ENCODE measurements around the gene CDK17.
"Not testable (repeated sequence)": the region's sequence is repeated elsewhere in the genome, so short reads cannot be mapped to it uniquely, and the experiment has no call there.

Gene CDK17

DNA sequence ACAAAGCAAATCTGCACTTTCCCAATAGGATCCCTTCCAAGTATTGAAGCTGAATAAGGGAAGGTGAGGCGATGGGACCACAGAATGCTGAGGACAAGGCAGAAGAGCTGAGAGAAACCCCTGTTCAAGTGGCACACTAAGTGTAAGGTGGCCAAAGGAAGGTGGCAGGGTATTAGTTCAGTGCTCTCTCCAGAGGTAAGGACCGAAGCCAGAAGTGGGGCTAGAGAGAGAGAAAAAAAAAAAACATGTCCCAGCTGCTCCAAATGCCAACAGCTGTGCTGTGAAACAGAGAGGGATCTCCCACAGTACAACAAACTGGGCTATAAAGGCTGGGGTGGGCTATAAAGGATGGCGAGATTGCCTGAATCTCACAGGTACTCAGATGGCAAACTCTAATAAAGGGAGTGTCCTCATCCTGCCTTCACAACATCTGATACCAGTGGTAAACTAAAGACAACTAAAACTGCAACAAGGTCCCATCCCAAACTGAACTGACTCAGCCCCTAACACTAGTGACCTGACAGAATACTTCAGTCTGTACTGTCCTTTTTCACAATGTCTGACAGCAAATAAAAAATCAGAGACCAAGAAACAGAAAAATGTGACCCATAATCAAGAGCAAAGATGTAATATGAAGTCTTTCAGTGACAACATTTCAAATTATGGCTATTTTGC lies 47.9 kb downstream of the CDK17 start:
- no peak for DNase-seq

DNA sequence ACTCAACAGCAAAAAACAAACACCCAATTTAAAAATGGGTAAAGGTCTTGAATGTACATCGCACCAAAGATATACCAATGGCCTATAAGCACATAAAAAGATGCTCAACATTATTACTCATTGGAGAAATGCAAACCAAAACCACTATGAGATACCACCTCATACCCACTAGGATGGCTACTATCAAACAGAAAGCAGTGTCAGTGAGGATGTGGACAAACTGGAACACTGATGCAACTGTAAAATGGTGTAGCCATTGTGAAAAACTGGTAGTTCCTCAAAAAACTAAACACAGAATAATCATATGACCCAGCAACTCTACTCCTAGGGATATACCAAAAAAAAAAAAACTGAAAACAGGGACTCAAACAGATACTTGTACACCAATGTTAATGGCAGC lies 49.3 kb downstream of the CDK17 start:
- no peak for DNase-seq

DNA sequence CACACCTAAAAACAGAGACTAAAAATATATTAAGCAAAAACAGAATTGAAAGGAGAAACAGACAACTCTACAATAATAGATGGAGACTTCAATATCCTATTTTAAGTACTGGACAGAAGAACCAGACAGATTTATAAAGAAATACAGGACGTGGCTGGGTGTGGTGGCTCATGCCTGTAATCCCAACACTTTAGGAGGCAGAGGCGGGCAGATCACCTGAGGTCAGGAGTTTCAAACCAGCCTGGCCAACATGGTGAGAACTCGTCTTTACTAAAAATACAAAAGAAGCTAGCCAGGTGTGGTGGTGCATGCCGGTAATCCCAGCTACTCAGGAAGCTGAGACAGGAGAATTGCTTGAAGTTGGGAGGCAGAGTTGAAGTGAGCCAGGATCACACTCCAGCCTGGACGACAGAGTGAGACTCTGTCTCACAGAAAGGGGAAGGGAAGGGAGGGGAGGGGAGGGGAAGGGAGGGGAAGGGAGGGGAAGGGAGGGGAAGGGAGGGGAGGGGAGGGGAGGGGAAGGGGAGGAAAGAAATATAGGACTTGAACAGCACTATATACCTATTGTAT lies 53.0 kb downstream of the CDK17 start:
- no peak for DNase-seq

GRCh38 chr12:96346716-96347115 lies 53.5 kb downstream of the CDK17 start:
- DNase-seq = not testable (repeated sequence)

DNA sequence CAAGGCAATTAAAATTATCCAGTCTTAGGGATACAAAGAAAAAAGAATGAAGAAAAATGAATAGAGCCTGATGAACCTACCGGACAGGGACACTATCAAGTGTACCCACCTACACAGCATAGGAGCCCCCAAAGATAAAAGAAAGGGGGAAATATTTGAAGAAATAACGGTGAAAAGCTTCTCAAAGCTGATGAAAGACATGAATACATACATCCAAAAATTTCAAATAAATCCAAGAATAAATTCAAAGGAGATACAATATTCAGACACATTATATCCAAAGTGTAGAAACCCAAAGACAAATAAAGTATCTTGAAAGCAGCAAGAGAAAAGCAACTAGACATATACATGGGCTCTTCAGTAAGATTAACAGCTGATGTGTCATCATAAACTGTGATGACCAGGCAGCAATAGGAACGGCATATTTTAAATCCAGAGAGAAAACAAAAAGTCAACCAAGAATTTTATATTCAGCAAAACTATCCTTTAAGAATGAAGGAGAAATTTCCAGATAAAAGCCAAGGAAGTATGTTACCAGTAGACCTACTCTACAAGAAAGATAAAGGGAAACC lies 56.0 kb downstream of the CDK17 start:
- no peak for DNase-seq

DNA sequence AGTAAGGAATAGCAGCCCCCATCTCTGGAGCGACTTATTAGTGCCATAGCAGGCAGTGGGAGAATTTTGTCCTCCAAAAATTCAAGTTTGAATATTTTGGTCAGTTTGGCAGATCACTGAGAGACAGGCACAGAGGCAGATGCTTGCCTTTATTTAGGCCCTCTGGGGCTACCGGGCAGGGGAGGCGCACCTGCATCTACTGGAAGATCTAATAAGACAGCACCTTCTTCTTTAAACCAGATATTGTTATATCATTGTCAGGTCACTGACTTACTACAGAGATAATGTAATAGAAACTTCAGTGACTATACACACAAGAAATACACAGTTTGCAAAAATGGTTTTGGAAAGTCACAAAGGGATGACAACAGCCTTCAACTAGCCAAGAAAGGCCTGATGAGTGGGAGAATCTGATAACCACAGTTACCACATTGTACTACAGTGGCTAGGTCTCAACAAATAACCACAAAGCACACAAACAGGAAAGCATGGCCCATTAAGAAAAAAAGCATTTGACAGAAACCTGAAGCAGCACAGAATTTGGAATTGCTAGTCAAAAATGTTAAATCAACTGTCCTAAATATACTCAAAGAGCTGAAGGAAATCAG lies 56.8 kb downstream of the CDK17 start:
- no peak for DNase-seq

DNA sequence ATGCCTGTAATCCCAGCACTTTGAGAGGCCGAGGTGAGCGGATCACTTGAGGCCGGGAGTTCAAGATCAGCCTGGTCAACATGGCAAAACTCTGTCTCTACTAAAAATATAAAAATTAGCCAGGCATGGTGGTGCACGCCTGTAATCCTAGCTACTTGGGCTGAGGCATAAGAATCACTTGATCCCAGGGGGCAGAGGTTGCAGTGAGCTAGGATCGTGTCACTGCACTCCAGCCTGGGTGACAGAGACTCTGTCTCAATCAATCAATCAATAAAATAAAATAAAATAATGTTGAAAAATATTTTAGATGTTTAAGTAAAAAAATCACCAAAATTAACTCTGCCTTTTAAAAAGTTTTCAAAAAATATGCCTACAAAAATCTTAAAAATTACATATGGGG lies 60.6 kb downstream of the CDK17 start:
- not testable (repeated sequence) for DNase-seq

DNA sequence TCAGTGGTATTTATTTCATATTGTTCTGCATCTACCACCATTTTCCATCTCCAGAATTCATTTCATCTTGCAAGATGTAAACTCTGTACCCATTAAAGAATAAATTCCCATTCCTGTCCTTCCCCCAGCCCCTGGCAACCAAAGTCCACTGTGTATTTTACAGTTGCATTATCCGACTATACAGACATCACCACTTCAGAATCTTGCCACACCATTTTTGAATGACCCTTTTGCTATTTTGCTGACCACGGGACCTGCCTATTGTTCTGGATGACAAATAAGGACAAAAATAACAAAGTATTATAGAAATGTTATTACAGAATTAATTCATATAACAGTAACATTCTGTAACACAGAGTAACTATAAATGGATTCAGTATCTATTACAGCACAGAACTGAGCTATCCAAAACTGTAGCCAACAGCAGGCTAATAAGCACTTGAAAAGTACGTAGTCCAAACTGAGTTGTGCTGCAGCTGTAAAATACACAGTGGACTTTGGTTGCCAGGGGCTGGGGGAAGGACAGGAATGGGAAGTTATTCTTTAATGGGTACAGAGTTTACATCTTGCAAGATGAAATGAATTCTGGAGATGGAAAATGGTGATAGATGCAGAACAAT lies 61.3 kb downstream of the CDK17 start:
- no peak for DNase-seq

DNA sequence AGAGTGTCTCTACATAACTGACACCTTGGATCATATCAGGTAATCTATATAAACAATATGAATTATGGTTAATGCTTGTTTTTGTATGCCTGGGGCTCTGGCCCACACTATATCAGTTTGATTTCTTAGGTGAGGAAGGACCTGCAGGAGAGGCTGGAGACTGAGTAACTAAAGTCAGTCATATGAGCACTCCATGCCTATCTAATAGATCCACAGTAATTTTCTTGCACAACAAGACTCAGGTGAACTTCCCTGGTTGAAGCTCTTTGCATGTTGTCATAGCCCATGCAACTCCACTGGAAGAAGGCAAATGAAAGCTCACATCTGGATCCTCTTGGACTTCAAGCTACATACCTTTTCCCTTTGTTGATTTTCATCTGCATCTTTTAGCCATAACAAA lies 62.3 kb downstream of the CDK17 start:
- no peak for DNase-seq

DNA sequence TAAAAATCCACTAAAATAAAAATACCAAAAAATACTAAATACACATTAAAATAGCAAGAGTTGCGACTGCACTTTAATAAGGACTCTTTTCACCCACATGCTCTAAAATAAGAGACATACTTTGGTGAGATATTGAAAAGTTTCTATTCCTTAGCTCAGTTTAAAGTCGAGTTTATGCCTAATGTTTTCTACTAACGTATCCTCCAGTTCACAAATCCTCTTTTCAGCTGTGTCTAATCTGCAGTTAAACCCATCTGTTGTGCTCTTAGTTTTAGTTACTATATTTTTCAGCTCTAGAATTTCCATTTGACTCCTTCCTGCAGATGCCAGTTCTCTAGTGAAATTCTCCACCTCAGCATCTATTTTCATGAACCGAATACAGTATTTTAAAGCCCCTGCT lies 63.8 kb downstream of the CDK17 start:
- DNase-seq = no peak

DNA sequence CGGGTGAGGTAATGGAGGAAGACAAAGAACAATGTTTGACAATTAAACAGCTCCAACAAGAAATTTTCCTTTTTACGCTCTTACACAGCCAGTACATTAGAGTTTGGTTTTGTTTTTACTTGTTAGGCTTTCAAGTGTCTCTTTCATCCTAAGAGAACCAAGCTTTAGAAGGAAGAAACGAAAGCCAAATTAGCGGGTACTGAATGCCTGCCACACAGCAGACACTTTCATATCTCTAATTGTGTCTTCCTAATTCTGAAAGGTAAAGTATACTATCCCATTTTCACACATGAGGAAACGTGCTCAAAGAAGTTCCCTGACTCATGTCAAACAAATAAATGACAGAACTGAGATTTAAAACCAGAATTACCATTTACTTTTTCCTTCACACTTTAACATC lies 65.0 kb downstream of the CDK17 start:
- DNase-seq = no peak

DNA sequence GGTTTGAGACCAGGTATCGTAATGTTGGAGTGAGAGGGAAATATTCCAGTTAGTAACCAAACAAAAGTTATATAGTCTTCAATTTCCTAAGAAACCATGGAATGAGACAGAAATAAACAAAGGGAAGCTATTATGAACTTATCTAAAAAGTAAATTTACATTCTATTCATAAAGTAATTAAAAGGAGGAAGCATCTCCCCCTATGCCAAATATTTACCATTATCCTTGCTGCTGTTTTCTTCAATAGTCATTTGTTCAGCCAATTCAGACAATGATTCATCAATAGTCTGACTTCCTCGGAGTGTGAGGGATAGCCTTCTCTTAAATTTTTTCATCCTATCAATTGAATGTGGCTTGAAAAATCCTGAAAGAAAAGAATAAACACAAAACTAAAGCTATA lies 65.7 kb downstream of the CDK17 start:
- DNase-seq = no peak

- DNase-seq = no peak
These were observed 70.7 kb downstream of the CDK17 start for GRCh38 chr12:96329545-96329944.

- no peak for DNase-seq
These were observed 71.2 kb downstream of the CDK17 start for GRCh38 chr12:96329018-96329417.

GRCh38 chr12:96327889-96328288 lies 72.3 kb downstream of the CDK17 start:
- DNase-seq = no peak

- no peak for DNase-seq
These were observed 72.9 kb downstream of the CDK17 start for GRCh38 chr12:96327346-96327745.

- DNase-seq = no peak
These were observed 73.5 kb downstream of the CDK17 start for GRCh38 chr12:96326628-96327227.

- no peak for DNase-seq
These were observed 76.3 kb downstream of the CDK17 start for GRCh38 chr12:96323906-96324305.

GRCh38 chr12:96322720-96323119 lies 77.5 kb downstream of the CDK17 start:
- no peak for DNase-seq

- DNase-seq = no peak
These were observed 78.3 kb downstream of the CDK17 start for GRCh38 chr12:96321941-96322340.

DNA sequence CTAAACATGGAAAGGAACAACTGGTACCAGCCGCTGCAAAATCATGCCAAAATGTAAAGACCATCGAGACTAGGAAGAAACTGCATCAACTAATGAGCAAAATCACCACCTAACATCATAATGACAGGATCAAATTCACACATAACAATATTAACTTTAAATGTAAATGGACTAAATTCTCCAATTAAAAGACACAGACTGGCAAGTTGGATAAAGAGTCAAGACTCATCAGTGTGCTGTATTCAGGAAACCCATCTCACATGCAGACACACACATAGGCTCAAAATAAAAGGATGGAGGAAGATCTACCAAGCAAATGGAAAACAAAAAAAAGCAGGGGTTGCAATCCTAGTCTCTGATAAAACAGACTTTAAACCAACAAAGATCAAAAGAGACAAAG lies 82.4 kb downstream of the CDK17 start:
- not testable (repeated sequence) for DNase-seq

DNA sequence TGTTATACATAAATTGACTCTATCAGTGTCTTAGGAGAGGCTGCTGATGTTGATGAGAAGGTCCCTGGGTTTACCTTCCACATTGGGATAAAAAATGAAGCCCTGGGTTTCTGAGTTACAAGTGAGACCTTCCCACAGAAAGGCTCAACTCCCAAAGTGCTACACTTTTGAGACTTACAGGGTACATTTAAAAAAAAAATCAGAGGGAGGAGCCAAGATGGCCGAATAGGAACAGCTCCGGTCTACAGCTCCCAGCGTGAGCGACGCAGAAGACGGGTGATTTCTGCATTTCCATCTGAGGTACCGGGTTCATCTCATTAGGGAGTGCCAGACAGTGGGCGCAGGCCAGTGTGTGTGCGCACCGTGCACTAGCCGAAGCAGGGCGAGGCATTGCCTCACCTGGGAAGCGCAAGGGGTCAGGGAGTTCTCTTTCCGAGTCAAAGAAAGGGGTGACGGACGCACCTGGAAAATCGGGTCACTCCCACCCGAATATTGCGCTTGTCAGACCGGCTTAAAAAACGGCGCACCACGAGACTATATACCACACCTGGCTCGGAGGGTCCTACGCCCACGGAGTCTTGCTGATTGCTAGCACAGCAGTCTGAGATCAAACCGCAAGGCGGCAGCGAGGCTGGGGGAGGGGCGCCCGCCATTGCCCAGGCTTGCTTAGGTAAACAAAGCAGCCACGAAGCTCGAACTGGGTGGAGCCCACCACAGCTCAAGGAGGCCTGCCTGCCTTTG lies 84.3 kb downstream of the CDK17 start:
- DNase-seq = not testable (repeated sequence)

DNA sequence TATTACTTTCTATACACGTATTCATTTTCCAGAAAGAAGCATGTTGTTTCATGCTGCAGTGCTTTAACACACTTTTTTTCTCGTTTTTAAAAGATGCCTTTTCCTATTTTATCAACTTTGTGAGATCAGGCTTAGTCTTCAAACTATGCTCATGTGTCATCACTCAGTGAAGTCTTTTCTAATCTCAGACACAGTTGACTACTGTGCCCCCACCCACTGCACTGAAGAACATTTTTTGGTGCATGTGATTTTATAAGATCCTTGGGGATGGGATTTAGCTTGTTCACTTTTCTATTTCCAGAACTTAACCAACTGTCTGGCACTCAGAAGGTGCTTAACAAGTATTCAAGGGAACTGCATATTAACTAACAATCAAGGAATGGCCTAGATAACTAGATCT lies 85.5 kb downstream of the CDK17 start:
- no peak for DNase-seq

All from eye (tissue), 1 donor.